ENCODE measurements around the gene NUP210.

- no peak for TF ChIP-seq CTCF (IDR thresholded peaks at IDR 0.05; ENCODE audit: borderline replicate concordance, extremely low read depth, low read length, poor library complexity, severe bottlenecking)
- TF ChIP-seq EZH2 (IDR thresholded peaks at IDR 0.05; ENCODE audit: borderline replicate concordance, low read depth, low read length, severe bottlenecking) = no peak
These were observed 42.7 kb upstream of the NUP210 start for GRCh38 chr3:13462822-13463221.
